D721Med (cell line): ENCODE data around the gene TRIM24.
"Not testable (repeated sequence)": the region's sequence is repeated elsewhere in the genome, so short reads cannot be mapped to it uniquely, and the experiment has no call there.

Experiments
- DNase-seq: peaks from one replicate; pipeline ENCODE4 v3.0.0; 2011; ENCODE audit warnings: low spot score; ENCODE audit not compliant: insufficient read length
- FAIRE-seq: peaks from 2 replicates; lab custom pipeline; 2011; peaks lifted over from hg19 to GRCh38; lab: Jason Lieb, UNC
- CTCF ChIP-seq: IDR thresholded peaks from 2 replicates; pipeline ENCODE4 v1.5.1; 2012; ENCODE audit warnings: mild to moderate bottlenecking, control low read depth; ENCODE audit not compliant: insufficient read depth; ENCODE audit errors: missing control alignments

Gene TRIM24

DNA sequence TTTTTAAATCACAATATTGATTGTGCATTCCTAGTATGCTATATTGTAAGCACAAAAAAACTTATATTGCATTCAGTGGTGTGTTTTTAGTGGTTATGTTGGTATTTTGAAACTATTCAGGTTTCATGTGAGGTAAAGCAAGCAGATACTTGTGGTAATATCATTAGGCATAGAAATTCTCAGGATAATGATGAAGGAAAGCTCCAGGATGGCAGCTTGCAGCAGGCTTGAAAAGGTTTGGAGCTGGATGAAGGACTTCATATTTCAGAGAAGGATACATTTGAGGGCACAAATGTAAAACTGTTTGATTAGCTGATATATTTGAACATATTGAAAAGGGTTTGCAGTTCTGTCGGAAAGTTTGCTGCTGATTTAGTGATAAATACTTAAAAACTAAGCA lies 17.5 kb downstream of the TRIM24 start:
- DNase-seq (no peak), FAIRE-seq (no peak)
- no peak for TF ChIP-seq CTCF

GRCh38 chr7:138478499-138478908 lies 18.4 kb downstream of the TRIM24 start:
- FAIRE-seq (no peak), DNase-seq (no peak)
- TF ChIP-seq CTCF: no peak

- no peak for TF ChIP-seq CTCF
- DNase-seq (no peak), FAIRE-seq (no peak)
These were observed 20.5 kb downstream of the TRIM24 start for GRCh38 chr7:138480527-138480926.

- TF ChIP-seq CTCF: no peak
- no peak for FAIRE-seq
- no peak for DNase-seq
These were observed 21.7 kb downstream of the TRIM24 start for GRCh38 chr7:138481447-138482380.

- no peak for TF ChIP-seq CTCF
- no peak for FAIRE-seq
These were observed 23.5 kb downstream of the TRIM24 start for GRCh38 chr7:138483531-138483930.

GRCh38 chr7:138485508-138485907 lies 25.4 kb downstream of the TRIM24 start:
- not testable (repeated sequence) for DNase-seq, FAIRE-seq

More at GRCh38 chr7:138483531-138483930, 23.5 kb downstream of the TRIM24 start:
- DNase-seq: no peak

GRCh38 chr7:138489139-138489538 lies 29.1 kb downstream of the TRIM24 start:
- not testable (repeated sequence) for DNase-seq, FAIRE-seq

GRCh38 chr7:138491612-138492386 lies 31.7 kb downstream of the TRIM24 start:
- FAIRE-seq: no peak
- no peak for DNase-seq
- no peak for TF ChIP-seq CTCF
